HG03159 (cell line): Measurements from ENCODE around the gene KIAA1549.

Experiments used
- ATAC-seq: cut with Tn5 transposase; IDR thresholded peaks from one replicate; pipeline ENCODE4 v1.9.1; 2021; ENCODE audit warnings: mild to moderate bottlenecking, moderate library complexity; ENCODE audit not compliant: unreplicated experiment

KIAA1549 gene

GRCh38 chr7:138886501-138886917 lies 94.7 kb downstream of the KIAA1549 start:
- peak; percentile 92 for ATAC-seq

DNA sequence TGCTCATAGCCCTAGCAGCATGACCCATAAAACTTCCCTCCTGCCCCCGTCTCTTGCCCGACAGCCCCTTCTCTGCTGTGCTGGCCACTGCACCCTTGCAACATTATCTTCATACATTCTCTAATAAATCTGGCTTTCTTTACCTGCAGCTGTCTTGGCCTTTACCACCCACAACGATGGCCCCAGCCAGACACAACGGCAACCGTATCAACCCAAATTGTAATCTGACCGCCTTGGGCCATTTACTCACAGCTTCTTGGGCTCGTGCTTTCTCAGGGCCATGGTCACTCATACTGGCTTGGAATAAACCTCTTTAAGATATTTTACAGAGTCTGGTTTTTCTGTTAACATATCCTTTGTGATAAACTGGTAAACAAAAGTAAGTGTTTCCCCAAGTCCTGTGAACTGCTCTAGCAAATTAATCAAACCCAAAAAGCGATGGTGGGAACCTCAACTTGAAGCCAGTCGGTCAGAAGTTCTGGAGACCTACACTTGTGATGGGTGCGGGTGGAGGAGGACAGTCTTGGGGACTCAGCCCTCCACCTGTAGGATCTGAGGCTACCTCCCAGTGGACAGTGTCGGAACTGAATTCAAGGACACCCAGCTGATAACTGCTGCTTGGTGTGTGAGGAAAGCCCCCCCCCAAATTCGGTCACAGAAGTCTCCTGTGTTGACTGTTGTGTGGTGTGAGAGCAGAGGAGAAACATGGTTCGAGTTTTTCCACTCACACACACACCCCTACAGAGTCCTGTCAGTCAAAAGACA lies 95.6 kb downstream of the KIAA1549 start:
- no peak for ATAC-seq

DNA sequence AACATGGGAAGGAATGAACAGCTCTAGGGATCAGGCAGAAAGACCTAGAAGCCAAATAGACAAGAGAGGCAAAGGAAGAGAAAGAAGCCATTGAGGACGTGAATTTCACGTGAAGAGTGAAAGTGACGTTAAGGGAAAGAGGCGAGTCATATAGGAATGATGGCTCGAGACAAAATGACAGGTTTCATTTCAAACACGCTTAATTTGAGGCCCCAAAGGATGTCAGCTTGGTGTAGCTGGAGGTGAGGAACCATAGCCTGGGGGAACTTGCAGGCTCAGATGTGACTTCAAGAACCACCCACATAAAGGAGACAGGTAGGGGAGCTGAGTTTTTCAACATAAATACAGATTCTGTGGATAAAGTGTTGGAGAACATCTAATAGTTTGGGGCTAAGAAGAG lies 98.9 kb downstream of the KIAA1549 start:
- ATAC-seq: no peak

- ATAC-seq: no peak
These were observed 99.5 kb downstream of the KIAA1549 start for GRCh38 chr7:138881579-138882188.

DNA sequence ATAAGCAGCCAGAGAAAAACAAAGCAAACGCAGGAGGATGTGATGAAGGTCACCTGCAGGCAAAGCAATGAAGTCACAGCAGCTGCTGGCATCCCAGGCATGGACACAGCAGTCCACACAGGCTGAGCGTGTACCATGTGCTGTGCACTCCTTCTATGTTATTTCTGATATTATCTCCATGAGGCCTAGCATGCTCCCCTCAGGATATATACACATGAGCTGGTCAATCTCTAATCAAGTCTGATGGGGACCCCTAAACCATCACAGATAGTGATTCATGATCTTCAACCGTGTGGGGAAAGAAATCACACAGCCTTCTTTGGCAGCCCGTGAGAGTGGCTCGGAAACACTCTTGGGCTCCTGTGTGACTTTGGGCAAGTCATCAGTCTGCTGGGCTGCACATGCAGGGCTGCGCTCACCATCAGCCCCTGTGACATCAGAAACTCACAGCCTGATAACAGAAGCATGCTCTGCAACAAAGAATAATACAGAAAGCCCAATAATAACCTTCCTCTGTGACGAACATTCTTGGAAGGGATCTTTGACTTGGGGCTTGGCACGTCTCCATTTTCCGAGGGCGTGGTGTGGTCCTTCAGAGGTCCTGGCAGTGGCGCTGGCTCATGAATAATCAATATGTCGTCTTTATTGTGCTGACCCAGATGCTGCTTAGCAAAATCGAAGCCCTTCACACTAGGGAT lies 100.2 kb downstream of the KIAA1549 start:
- no peak for ATAC-seq

GRCh38 chr7:138879356-138879755 lies 101.8 kb downstream of the KIAA1549 start:
- ATAC-seq: no peak

DNA sequence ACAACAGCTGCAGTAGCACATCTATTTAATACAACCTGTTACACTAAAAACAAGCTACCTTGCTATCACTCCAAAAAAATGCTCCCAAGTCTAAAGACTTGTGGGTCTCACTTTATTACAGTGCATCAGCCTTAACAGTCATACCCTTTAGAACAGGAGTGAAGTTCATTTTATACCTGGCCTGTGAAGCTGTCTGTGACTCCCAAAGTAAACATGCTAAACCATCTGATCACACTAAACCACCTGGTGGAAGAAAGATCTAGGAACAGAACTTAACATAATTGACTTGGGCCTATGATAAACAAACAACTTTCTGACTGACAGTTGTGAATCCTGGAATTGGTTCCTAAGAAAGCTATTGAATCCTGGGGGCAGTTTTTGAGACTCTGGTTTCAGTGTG lies 102.3 kb downstream of the KIAA1549 start:
- ATAC-seq: no peak

DNA sequence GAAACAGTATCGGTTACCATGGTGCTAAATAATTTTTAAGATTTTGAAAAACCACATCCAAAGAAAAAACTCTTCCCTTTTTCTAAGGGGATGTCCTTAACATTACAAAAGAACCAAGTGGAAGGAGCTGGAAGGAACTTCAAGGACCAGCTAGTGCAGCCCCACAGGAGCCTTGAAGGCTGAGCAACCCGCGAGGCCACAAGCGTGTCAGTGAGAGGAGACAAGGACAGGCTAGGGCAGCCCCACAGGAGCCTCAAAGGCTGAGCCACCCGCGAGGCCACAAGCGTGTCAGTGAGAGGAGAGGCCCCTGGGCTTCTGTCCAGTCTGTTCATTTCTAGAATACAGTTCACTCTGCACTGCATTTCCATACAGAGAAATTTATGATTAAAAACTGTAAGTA lies 103.1 kb downstream of the KIAA1549 start:
- no peak for ATAC-seq

- no peak for ATAC-seq
These were observed 104.9 kb downstream of the KIAA1549 start for GRCh38 chr7:138876326-138876725.

GRCh38 chr7:138875794-138876193 lies 105.4 kb downstream of the KIAA1549 start:
- no peak for ATAC-seq

- ATAC-seq: no peak
These were observed 107.8 kb downstream of the KIAA1549 start for GRCh38 chr7:138873220-138873892.

- no peak for ATAC-seq
These were observed 108.6 kb downstream of the KIAA1549 start for GRCh38 chr7:138872576-138872975.

GRCh38 chr7:138871814-138872090 lies 109.4 kb downstream of the KIAA1549 start:
- no peak for ATAC-seq

DNA sequence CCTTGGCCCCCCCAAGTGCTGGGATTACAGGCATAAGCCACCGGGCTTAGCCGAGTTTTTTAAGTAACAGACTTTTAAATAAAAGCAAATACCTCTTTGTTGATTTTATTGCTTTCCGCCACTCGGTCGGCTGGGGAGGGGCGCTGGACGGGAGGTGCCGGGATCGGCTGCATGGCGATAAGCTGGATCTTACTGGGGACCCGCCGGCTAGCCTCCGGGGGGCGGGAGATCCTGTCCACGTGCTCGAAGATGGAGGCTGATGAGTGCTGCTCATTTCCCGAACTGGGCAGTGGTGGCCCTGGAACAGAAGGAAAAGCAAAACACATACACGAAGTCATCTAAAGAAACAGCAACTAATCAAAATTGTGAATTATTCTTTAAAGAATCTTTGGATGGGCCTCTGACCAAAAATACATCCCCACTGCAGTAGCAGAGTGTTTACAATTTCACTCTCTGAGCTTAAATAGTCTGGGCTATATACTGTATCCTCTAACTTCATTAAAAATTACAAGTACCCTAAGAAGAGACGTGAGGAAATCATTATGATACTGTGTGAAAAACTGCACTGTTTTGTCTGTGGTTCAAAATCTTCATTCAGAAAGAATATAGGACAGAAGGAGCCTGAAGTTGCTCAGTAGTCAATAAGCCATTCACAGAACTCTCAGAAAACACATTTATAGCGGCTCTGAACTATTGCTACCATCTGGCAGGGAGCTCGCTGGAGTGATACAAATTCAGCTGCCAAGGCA lies 110.0 kb downstream of the KIAA1549 start:
- no peak for ATAC-seq

DNA sequence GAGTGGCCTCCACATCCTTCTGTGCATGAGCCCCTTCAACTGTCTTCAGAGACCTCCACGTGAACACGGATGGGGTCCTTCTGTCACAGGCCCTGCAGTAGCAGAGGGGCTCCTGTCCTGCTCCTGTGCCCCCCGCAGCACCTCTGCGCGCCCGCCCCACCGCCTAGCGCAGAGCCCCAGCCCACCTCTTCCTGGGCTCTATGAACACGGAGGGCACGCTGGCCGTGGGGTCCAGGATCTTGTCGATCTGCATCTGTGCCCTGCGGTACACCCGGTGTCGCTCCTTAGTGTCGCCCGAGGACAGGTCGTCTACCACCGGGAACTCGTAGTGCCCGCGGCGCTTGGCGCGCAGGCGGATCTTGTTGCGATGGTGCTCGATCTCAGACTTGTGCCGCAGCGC lies 111.8 kb downstream of the KIAA1549 start:
- no peak for ATAC-seq

DNA sequence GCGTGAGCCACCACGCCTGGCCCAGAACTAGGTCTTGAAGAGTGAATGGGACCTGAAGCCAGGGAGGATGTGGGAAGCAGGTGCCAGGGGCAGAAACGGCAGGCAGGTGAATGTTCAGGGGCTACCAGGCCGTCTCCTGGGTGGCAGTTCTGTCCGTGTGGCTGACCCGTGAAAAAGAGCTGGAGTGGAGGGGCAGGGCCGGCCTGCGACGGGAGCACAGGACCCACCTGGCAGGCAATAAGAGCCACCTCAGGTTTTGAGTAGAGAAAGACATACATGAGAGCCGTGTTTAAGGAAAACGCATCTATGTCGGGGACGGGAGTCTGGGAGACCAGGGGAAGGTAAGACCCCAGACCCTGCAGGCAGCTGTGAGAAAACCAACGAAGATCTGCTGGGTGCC lies 112.5 kb downstream of the KIAA1549 start:
- ATAC-seq: no peak

DNA sequence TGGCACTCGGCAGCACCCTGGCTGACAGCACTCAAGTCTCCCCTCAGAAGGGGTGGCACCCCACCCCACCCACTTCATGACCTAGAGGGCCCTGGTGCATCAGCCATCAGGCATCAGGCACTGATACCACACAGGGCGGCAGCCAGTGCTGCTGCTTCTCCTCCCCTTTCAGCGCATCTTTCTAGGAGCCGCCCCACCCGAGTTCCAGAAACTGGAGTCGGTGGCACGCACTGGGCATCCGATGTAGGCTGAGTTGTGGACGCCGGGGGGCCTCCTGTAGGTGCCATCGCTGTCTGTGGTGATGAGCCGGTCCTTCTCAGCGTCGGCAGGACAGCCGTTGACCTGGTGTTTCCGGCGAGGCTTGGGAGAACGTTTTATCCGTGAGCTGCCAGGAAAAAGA lies 113.4 kb downstream of the KIAA1549 start:
- no peak for ATAC-seq

DNA sequence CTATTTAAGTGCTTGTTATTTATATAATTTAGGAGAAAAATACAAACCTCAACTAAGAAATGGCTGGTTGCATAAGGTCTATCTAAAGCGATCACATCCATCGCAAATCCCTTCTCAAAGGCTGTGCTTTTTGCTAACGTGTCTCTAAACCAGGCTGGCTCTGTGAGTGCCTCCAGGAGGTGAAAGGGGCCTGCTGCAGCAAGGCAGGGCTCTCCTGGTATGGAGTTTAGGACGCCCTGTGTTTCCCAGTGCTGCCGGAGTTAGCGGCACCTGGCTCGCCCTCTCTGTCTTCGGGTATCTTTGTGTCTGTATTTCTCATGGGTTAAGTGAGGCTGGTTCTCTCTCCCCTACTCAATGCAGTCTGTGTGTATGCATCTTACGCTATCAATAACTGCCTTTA lies 114.8 kb downstream of the KIAA1549 start:
- ATAC-seq: no peak

GRCh38 chr7:138865843-138866242 lies 115.3 kb downstream of the KIAA1549 start:
- ATAC-seq: no peak

DNA sequence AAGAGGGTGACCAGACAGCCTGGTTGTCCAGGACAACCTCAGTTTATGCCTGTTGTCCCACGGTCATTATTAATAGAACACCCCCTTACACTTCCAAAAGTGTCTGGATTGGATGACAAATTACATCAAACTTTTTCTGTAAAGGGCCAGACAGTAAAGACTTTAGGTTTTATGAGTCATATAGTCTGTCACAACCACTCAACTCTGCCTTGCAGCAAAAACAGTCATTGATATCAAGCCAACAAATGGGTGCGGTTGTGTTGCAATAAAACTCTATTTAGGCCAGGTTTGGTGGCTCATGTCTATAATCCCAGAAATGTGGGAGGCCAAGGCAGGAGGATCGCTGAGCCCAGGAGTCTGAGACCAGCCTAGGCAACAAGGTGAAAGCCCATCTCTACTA lies 116.5 kb downstream of the KIAA1549 start:
- ATAC-seq: no peak

GRCh38 chr7:138863931-138864330 lies 117.3 kb downstream of the KIAA1549 start:
- no peak for ATAC-seq
